D721Med (cell line): Measurements from ENCODE around the gene NTMT1.
"Not testable (repeated sequence)": the region's sequence is repeated elsewhere in the genome, so short reads cannot be mapped to it uniquely, and the experiment has no call there.

Experiments
- DNase-seq: peaks from one replicate; pipeline ENCODE4 v3.0.0; 2011; ENCODE audit warnings: low spot score; ENCODE audit not compliant: insufficient read length
- FAIRE-seq: peaks from 2 replicates; lab custom pipeline; 2011; peaks lifted over from hg19 to GRCh38; lab: Jason Lieb, UNC
- TF ChIP-seq, protein P1 (sequence below): IDR thresholded peaks from 2 replicates; pipeline ENCODE4 v1.5.1; 2012; ENCODE audit warnings: mild to moderate bottlenecking, control low read depth; ENCODE audit not compliant: insufficient read depth; ENCODE audit errors: missing control alignments

The NTMT1 gene

DNA sequence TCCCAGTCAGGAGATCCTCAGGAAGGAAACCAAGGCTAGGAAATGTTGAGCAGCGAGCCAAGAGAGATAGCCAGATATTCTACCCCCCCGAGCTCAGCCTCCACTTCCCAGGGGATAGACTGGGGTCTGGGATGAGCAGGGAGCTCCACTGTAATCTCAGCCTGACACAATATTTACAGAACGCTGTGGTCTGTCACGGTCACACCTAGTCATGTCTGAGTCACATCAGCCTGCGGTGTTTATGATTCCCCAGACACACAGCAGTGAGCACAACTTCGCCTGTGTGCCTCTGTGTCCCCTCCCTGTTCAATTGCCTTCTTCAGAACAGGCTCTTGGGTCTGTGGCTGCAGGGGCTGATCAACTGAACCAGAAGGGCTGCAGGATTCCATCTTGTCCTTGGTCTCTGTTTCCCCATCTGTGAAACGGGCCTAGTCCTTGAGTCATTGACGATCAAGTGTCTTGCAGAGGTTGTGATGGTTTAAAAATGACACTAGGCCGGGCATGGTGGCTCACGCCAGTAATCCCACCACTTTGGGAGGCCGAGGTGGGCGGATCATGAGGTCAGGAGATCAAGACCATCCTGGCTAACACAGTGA lies 30.9 kb downstream of the NTMT1 start:
- DNase-seq (no peak), FAIRE-seq (no peak)
- TF ChIP-seq, protein P1, sequence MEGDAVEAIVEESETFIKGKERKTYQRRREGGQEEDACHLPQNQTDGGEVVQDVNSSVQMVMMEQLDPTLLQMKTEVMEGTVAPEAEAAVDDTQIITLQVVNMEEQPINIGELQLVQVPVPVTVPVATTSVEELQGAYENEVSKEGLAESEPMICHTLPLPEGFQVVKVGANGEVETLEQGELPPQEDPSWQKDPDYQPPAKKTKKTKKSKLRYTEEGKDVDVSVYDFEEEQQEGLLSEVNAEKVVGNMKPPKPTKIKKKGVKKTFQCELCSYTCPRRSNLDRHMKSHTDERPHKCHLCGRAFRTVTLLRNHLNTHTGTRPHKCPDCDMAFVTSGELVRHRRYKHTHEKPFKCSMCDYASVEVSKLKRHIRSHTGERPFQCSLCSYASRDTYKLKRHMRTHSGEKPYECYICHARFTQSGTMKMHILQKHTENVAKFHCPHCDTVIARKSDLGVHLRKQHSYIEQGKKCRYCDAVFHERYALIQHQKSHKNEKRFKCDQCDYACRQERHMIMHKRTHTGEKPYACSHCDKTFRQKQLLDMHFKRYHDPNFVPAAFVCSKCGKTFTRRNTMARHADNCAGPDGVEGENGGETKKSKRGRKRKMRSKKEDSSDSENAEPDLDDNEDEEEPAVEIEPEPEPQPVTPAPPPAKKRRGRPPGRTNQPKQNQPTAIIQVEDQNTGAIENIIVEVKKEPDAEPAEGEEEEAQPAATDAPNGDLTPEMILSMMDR, result no peak

DNA sequence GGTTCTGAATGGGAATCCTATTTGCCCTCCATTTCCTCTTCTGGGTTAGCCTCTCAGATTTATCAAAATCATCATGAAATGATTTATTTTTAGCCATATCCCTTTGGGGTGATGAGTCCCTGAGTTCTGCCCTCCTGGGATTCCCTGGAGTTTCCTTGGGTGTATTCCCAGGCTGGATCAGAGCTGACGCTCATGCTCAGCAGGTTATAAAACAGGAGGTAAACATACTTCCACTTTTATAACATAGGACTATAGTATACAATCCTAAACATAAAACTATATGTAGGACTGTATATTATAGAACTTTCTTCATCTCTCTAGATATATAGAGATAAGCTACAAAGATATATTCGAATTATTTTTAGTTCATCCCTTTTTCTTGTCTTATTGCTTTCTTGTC lies 35.1 kb downstream of the NTMT1 start:
- no peak for FAIRE-seq
- no peak for DNase-seq
- TF ChIP-seq, protein P1, result no peak

DNA sequence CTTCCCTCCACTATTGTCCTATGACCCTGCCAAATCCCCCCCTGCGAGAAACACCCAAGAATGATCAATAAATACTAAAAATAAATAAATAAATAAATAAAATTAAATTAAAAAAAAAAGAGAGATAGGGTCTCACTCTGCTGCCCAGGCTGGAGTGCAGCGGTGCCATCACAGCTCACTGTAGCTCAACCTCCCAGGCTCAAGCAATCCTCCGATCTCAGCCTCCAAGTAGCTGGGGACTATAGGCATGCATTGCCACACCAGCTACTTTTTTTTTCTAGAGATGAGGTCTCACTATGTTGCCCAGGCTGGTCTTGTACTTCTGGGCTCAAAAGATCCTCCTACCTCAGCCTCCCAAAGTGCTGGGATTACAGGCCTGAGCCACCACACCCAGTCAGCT lies 36.3 kb downstream of the NTMT1 start:
- not testable (repeated sequence) for DNase-seq, FAIRE-seq

DNA sequence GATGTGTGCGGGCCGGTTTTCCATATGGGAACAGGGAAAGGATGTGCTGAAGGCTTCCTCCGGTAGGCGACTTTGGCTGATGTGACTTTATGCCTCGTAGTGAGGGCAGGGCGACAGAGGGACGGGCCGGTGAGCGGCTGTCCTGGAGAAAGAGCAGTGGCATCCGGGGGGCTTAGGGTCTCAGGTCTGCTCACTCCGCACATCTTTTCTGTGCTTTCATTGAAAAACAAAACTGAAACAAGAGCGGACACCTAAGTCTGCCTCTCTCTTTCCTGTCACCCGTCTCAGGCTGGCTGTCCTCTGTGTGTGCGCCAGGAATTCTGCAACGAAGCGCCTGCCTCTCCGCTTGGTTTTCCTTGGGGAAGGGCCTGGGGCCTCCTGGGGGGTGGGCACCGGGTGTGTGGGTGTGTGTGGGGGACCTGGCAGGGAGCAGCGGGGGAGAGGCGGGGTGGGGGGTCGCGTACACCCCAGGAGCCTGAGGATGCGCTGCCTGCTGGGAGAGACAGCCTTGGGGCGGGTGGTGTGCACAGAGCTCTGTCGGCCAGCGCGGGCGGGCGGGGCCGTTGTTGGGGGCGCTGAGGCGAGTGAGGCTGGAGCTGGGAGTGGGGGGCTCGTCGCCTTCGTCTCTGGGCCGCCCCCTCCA lies 38.9 kb downstream of the NTMT1 start:
- TF ChIP-seq, protein P1, result no peak
- DNase-seq, result no peak
- no peak for FAIRE-seq

DNA sequence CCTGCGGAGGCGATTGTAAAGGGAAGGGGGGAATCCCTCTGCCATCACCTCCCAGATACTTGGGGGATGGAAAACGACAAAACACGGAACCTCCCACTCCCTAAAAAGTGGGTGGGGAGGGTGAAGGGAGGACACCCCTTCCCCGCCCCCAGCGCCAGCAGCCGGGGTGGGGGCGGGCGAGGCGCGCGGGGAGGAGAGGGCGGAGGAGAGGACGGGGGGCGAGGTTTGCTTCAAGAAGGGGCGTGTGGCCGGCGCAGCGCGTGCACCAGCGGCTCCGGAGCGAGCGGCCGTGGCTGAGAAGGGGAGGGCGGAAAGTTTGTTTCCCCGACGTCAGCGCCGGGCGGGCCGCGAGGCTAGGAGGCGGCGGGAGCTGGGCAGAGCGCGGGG lies 39.4 kb downstream of the NTMT1 start, which contains the start of gene PRRX2:
Gene PRRX2, plus strand, starts transcription at position 259 of the 387 bp plus-strand sequence. CDS start 221 bp downstream, outside the sequence.
- TF ChIP-seq, protein P1, result no peak
- no peak for FAIRE-seq
- no peak for DNase-seq

DNA sequence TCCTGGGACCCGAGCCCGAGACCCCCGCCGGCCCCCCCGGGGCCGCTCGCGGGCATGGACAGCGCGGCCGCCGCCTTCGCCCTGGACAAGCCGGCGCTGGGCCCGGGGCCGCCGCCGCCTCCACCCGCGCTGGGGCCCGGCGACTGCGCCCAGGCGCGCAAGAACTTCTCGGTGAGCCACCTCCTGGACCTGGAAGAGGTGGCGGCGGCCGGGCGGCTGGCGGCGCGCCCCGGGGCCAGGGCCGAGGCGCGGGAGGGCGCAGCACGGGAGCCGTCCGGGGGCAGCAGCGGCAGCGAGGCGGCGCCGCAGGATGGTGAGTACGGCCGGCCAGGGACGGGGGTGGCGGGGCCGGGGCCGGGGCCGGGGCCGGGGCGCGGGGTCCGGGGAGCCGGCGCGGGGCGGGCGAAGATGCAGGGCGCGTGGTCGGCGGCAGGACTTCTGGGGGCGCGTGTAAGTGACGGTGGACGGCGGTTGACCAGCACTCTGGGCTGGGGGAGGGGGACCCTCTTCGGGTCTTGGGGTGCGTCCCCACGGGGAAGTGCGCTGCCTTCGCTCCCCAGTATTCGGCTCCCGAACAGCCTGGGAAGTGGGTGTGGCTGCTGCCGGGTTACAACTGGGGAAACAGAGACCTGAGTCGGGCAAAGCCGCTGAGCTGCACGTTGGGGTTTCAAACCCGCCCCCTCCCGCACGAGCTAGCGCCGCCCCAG lies 40.0 kb downstream of the NTMT1 start:
- TF ChIP-seq, protein P1, result no peak
- FAIRE-seq (no peak), DNase-seq (no peak)

DNA sequence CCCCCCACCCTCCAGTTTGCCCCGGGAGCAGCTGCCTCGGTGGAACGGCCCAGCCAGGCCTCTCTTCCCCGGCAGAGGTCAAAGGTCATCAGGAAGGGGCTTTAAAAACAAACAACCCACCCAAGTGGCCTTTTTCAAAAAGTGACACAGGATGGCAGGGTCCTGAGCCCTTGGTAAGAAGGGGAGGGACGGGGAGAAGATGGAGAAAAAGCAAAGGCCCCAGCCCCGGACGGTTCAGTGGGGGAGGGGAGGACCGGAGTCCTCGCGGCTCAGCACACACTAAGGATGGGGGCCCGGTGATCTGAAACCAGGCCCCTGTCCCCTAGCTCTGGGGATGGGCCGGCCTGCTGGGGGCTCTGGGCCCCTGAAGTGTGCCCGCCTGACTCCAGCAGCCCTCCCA lies 40.6 kb downstream of the NTMT1 start:
- FAIRE-seq, result no peak
- DNase-seq, result no peak
- TF ChIP-seq, protein P1, result no peak
